Parathyroid adenoma (tissue), 2 donors: ENCODE results near the gene EPHA5.

Experiments
- H2AFZ ChIP-seq: fragments of 300-600 bp; sonication (generic); one replicate; pipeline ENCODE4 v1.7.0; 2017; ENCODE audit warnings: antibody characterized with exemption, mild to moderate bottlenecking
- H3K27ac ChIP-seq: fragments of 300-600 bp; sonication (generic); one replicate; pipeline ENCODE4 v1.7.0; 2017
- H3K27me3 ChIP-seq: fragments of 300-600 bp; sonication (generic); one replicate; pipeline ENCODE4 v1.7.0; 2017; ENCODE audit warnings: low read length; ENCODE audit not compliant: control insufficient read depth, insufficient read depth
- H3K36me3 ChIP-seq: fragments of 300-600 bp; sonication (generic); one replicate; pipeline ENCODE4 v1.7.0; 2017; ENCODE audit warnings: low read length; ENCODE audit not compliant: control insufficient read depth, insufficient read depth
- H3K4me1 ChIP-seq: fragments of 300-600 bp; sonication (generic); one replicate; pipeline ENCODE4 v1.7.0; 2017; ENCODE audit warnings: control low read depth
- H3K4me2 ChIP-seq: fragments of 300-600 bp; sonication (generic); one replicate; pipeline ENCODE4 v1.7.0; 2017; ENCODE audit warnings: low read length
- H3K4me3 ChIP-seq: fragments of 300-600 bp; sonication (generic); one replicate; pipeline ENCODE4 v1.7.0; 2017; ENCODE audit warnings: low read depth, low read length
- H3K79me2 ChIP-seq: fragments of 300-600 bp; sonication (generic); one replicate; pipeline ENCODE4 v1.7.0; 2017; ENCODE audit warnings: control low read depth
- H3K9ac ChIP-seq: fragments of 300-600 bp; sonication (generic); one replicate; pipeline ENCODE4 v1.7.0; 2017; ENCODE audit warnings: mild to moderate bottlenecking
- H3K9me3 ChIP-seq: fragments of 300-600 bp; sonication (generic); one replicate; pipeline ENCODE4 v1.7.0; 2017; ENCODE audit warnings: low read length; ENCODE audit not compliant: control insufficient read depth
- TF ChIP-seq, protein P1 (sequence below): fragments of 300-600 bp; sonication (generic); IDR thresholded peaks from one replicate; pipeline ENCODE4 v1.7.0; 2017; ENCODE audit warnings: antibody characterized with exemption, mild to moderate bottlenecking
- donor health status: primary hyperparathyroidism.

Gene EPHA5

DNA sequence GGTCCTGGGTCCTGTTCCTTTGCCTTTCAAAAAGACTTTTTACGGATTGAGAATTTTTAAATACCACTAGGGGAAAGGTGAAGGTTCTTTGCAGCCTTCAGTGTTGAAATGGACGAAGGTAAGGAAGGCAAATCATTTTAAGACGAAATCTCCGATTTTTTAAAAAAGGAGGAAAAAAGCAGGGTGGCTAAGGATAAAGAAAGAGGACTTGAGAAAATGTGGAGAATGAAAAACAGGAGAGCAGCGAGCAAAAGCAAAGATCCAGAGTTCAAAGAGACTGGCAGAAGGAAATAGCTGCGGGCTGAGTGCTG is 314 bp downstream of the EPHA5 start:
- Histone ChIP-seq H3K9ac (no peak overlapping the region), H2AFZ (peak overlapping the region; percentile 38), H3K79me2 (no peaks in the 10 kb centered on the region), H3K9me3 (no peaks in the 10 kb centered on the region), H3K4me3 (peak overlapping the region; percentile 48), H3K36me3 (no peaks in the 10 kb centered on the region), H3K4me2 (peak overlapping the region; percentile 79), H3K27ac (no peak overlapping the region), H3K4me1 (no peaks in the 10 kb centered on the region), H3K27me3 (peaks cover 18% of the 10 kb centered on the region)
- TF ChIP-seq, protein P1, sequence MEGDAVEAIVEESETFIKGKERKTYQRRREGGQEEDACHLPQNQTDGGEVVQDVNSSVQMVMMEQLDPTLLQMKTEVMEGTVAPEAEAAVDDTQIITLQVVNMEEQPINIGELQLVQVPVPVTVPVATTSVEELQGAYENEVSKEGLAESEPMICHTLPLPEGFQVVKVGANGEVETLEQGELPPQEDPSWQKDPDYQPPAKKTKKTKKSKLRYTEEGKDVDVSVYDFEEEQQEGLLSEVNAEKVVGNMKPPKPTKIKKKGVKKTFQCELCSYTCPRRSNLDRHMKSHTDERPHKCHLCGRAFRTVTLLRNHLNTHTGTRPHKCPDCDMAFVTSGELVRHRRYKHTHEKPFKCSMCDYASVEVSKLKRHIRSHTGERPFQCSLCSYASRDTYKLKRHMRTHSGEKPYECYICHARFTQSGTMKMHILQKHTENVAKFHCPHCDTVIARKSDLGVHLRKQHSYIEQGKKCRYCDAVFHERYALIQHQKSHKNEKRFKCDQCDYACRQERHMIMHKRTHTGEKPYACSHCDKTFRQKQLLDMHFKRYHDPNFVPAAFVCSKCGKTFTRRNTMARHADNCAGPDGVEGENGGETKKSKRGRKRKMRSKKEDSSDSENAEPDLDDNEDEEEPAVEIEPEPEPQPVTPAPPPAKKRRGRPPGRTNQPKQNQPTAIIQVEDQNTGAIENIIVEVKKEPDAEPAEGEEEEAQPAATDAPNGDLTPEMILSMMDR = no peak

DNA sequence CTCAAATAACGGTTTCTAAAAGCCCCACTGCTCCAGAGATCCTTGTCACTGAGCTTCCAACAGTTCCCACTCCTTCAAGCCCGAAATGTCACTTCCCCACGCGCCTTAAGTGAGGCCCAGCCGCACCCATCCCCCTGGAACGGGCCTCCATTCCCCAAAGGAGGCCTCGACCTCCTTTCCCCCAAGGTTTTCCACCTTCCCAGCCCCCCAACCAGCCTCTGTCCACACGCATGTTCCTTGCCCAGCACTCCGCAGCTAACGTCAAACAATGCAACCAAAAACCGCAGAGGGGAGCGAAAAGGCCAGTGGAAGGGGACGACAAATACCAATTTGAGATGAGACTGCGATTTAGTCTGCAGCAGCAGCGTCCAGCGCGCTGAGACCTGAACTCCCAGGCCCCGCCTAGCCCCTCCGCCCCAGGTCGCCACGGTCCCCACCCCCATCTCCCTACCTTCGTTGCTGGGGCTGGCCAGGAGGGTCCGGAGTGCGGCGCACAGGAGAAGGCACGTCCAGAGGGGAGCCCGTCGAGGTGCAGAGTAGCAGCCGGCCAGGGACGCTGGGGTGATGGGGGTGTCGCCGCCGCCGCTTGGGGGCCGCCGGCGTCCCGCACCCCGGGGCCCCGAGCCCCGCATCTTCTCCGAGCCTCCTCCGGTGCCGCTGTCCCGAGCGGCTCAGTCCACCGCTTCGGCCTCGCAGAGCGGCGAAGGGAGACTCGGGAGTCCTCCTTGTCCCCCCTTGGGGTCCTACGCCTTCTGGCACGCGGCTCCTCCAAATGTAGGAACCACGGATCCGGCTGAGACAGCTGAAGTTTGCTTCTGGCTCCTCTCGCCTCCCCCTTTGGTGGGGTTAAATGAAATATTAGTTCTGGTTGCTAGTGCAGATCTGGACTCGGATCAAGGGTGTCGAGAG is 924 bp downstream of the EPHA5 start:
- no peaks in the 10 kb centered on the region for H3K4me1 ChIP-seq
- TF ChIP-seq, protein P1 = no peak

DNA sequence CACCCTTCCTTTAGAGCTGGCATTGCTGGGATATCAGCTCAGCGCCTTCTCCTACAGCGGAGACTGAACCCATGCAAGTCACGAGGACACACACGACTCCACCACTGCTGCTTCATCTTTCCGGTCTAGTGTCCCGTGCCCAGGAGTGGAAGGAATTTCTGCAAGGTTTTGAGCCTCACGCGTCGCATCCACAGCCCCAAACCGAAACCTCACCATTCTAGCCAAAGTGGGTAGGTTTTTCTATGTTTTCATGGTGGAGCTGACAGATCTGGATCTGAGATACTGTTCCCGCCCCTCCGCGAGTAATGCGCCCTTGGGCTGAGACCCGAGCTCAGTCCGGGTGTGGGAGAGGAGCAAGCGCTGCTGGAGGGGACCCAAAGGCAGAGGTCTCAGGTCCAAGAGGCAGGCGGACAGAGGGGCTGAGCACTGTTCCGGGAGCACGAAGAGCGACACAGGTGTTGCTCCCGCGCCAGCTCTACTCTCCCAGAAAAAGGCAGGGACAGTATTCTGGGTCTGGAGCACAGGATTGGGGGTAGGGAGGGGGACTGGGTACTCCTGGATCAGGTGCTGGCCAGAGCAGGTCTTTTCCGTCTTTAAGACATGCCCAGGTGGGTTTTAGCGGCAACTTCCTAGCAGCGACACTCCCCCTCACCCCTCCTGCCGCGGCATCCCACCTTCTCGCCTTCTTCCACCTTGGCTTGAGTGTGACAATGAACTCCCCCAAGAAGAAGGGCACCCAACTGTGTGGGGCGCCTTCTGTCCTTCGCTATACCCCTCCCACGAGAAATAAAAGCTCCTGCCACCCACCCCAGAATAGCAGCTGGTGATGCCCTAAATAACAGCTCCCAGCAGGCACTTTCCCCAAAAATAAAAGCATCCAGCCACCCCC is 1.8 kb downstream of the EPHA5 start:
- peak overlapping the region; percentile 46 for H3K4me2 ChIP-seq
- H3K4me3 ChIP-seq = peak overlapping the region; percentile 20
- no peaks in the 10 kb centered on the region for H3K79me2 ChIP-seq
- TF ChIP-seq, protein P1 = no peak
- H3K27me3 ChIP-seq = peaks cover 18% of the 10 kb centered on the region
- H3K4me1 ChIP-seq = no peaks in the 10 kb centered on the region
- no peak overlapping the region for H3K27ac ChIP-seq
- no peak overlapping the region for H3K9ac ChIP-seq
- H3K9me3 ChIP-seq = no peaks in the 10 kb centered on the region
- no peak overlapping the region for H2AFZ ChIP-seq
- H3K36me3 ChIP-seq = no peaks in the 10 kb centered on the region

More for the DNA sequence above, 924 bp downstream of the EPHA5 start:
- Histone ChIP-seq H3K4me2 (peak overlapping the region; percentile 79), H3K9me3 (no peaks in the 10 kb centered on the region), H3K36me3 (no peaks in the 10 kb centered on the region), H3K9ac (no peak overlapping the region), H3K79me2 (no peaks in the 10 kb centered on the region), H2AFZ (no peak overlapping the region), H3K4me3 (peak overlapping the region; percentile 48), H3K27me3 (peaks cover 18% of the 10 kb centered on the region), H3K27ac (no peak overlapping the region)

DNA sequence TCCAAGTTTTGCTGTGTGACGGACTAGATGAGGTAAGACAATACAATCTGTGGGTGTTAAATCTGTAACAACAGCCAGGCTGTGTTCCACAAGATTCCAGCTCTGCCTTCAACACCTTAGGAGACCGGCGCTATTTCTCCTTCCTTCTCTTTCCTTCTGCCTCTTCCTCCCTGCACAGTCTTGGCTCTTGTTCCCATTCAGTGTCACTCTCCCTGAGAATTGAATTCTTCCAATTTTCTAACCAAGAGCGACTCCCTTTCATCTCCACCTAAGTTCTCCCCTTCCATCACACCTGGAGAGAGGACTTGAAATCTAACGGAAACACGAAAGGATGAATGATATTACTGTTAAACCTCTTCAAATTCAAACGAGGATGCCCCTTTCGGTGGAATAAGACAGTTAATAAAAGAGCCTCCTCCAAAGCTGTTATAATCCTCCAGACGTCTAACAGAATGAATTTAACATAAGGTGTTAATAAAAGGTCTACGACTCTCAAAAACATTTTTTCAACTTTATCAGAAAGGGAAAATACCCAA is 2.7 kb downstream of the EPHA5 start:
- H3K27me3 ChIP-seq = peaks cover 18% of the 10 kb centered on the region

More for the DNA sequence above, 2.7 kb downstream of the EPHA5 start:
- Histone ChIP-seq H3K9me3 (no peaks in the 10 kb centered on the region), H3K4me2 (peak overlapping the region; percentile 46), H2AFZ (no peak overlapping the region), H3K79me2 (no peaks in the 10 kb centered on the region), H3K4me3 (no peak overlapping the region), H3K27ac (no peak overlapping the region), H3K9ac (no peak overlapping the region), H3K36me3 (no peaks in the 10 kb centered on the region), H3K4me1 (no peaks in the 10 kb centered on the region)
- TF ChIP-seq, protein P1 = no peak
